Fibroblast of skin of right quadriceps (primary cell): ENCODE data around the gene GLG1.

Source experiments
- DNase-seq: peaks from one replicate; pipeline ENCODE4 v3.0.0-alpha.2; 2013

GLG1 gene

GRCh38 chr16:74606521-74607309, at the start of gene GLG1:
TSS of gene GLG1 (minus strand) at chr16:74607114. CDS start at chr16:74607094, 20 bp downstream.
- peak; percentile 91 for DNase-seq

- DNase-seq = no peak
Observed at GRCh38 chr16:74654536-74655050, 47.7 kb upstream of the GLG1 start.

GRCh38 chr16:74652883-74653282, 46.0 kb upstream of the GLG1 start:
- DNase-seq = peak; percentile 25

- no peak for DNase-seq
Observed at GRCh38 chr16:74652249-74652648, 45.3 kb upstream of the GLG1 start.

- DNase-seq = no peak
Observed at GRCh38 chr16:74651841-74652240, 44.9 kb upstream of the GLG1 start.

- DNase-seq = no peak
Observed at GRCh38 chr16:74650966-74651567, 44.2 kb upstream of the GLG1 start.

GRCh38 chr16:74649839-74650504, 43.1 kb upstream of the GLG1 start:
- DNase-seq = no peak

- DNase-seq = no peak
Observed at GRCh38 chr16:74641969-74642368, 35.1 kb upstream of the GLG1 start.

- no peak for DNase-seq
Observed at GRCh38 chr16:74637742-74638453, 31.0 kb upstream of the GLG1 start.

- DNase-seq = no peak
Observed at GRCh38 chr16:74635303-74635702, 28.4 kb upstream of the GLG1 start.

GRCh38 chr16:74633686-74634085, 26.8 kb upstream of the GLG1 start:
- DNase-seq = no peak

- DNase-seq = no peak
Observed at GRCh38 chr16:74627506-74628220, 20.7 kb upstream of the GLG1 start.

- no peak for DNase-seq
Observed at GRCh38 chr16:74626741-74627416, 20.0 kb upstream of the GLG1 start.

GRCh38 chr16:74625500-74626350, 18.8 kb upstream of the GLG1 start:
- no peak for DNase-seq

- no peak for DNase-seq
Observed at GRCh38 chr16:74623839-74624235, 16.9 kb upstream of the GLG1 start.

- peak; percentile 42 for DNase-seq
Observed at GRCh38 chr16:74623214-74623838, 16.4 kb upstream of the GLG1 start.

- DNase-seq = no peak
Observed at GRCh38 chr16:74622005-74622404, 15.1 kb upstream of the GLG1 start.

GRCh38 chr16:74617206-74617788, 10.4 kb upstream of the GLG1 start:
- no peak for DNase-seq

GRCh38 chr16:74611721-74612120, 4.8 kb upstream of the GLG1 start:
- peak; percentile 75 for DNase-seq

- DNase-seq = peak; percentile 32
Observed at GRCh38 chr16:74608944-74609343, 2.0 kb upstream of the GLG1 start.
